ENCODE results near the gene NCL. TPM values are rescaled to one million over a fixed set of nuclear protein-coding genes. Genes with fewer than 3 reads are reported as not detected.

Gene NCL
- total RNA-seq, 1 donor from 2014 or later: 309 TPM

GRCh38 chr2:231427116-231427515 lies 37.2 kb downstream of the NCL start:
- DNase-seq (no peak), ATAC-seq (no peak)
- Histone ChIP-seq H3K27me3 (no peaks in the 10 kb centered on the region), H3K9me3 (no peaks in the 10 kb centered on the region), H3K4me3 (no peak overlapping the region), H3K4me1 (no peaks in the 10 kb centered on the region), H3K27ac (no peak overlapping the region), H3K36me3 (no peaks in the 10 kb centered on the region)
- intact Hi-C loops (cut with DNase I): no loop called here
- TF ChIP-seq CTCF (IDR thresholded peaks at IDR 0.05): no peak

GRCh38 chr2:231425811-231426703 lies 38.2 kb downstream of the NCL start:
- no peak for ATAC-seq
- Histone ChIP-seq H3K36me3 (no peaks in the 10 kb centered on the region), H3K27me3 (no peaks in the 10 kb centered on the region), H3K4me3 (no peak overlapping the region), H3K9me3 (no peaks in the 10 kb centered on the region), H3K27ac (no peak overlapping the region), H3K4me1 (no peaks in the 10 kb centered on the region)
- DNase-seq: no peak
- intact Hi-C loops (cut with DNase I): no loop called here
- TF ChIP-seq CTCF (IDR thresholded peaks at IDR 0.05): no peak

- intact Hi-C loops (cut with DNase I): no loop called here
- no peak for TF ChIP-seq CTCF (IDR thresholded peaks at IDR 0.05)
- ATAC-seq: no peak
- H3K9me3 ChIP-seq: no peaks in the 10 kb centered on the region
- no peaks in the 10 kb centered on the region for H3K36me3 ChIP-seq
- no peaks in the 10 kb centered on the region for H3K4me1 ChIP-seq
- no peak overlapping the region for H3K27ac ChIP-seq
- H3K4me3 ChIP-seq: no peak overlapping the region
- H3K27me3 ChIP-seq: no peaks in the 10 kb centered on the region
- no peak for DNase-seq
Observed at GRCh38 chr2:231425291-231425810, 38.9 kb downstream of the NCL start.

- no peaks in the 10 kb centered on the region for H3K9me3 ChIP-seq
Observed at GRCh38 chr2:231423176-231423575, 41.1 kb downstream of the NCL start.

GRCh38 chr2:231422056-231422455 lies 42.2 kb downstream of the NCL start:
- ATAC-seq (no peak), DNase-seq (no peak)
- no peaks in the 10 kb centered on the region for H3K27me3 ChIP-seq
- H3K36me3 ChIP-seq: no peaks in the 10 kb centered on the region
- no peaks in the 10 kb centered on the region for H3K9me3 ChIP-seq
- H3K27ac ChIP-seq: no peak overlapping the region
- intact Hi-C loops (cut with DNase I): no loop called here
- H3K4me3 ChIP-seq: no peak overlapping the region
- H3K4me1 ChIP-seq: no peaks in the 10 kb centered on the region
- no peak for TF ChIP-seq CTCF (IDR thresholded peaks at IDR 0.05)

More at GRCh38 chr2:231423176-231423575, 41.1 kb downstream of the NCL start:
- Histone ChIP-seq H3K36me3 (no peaks in the 10 kb centered on the region), H3K4me3 (no peak overlapping the region), H3K27me3 (no peaks in the 10 kb centered on the region), H3K27ac (no peak overlapping the region), H3K4me1 (no peaks in the 10 kb centered on the region)
- intact Hi-C loops (cut with DNase I): no loop called here
- ATAC-seq: no peak
- no peak for DNase-seq
- TF ChIP-seq CTCF (IDR thresholded peaks at IDR 0.05): no peak
